Measurements from ENCODE around the gene ACTN2.

The ACTN2 gene

GRCh38 chr1:236809148-236809547 lies 122.8 kb downstream of the ACTN2 start:
- H3K4me2 ChIP-seq = no peak overlapping the region
- peaks cover 20% of the 10 kb centered on the region; the same call in 1 of the 2 replicates for H4K20me1 ChIP-seq
- H3K4me3 ChIP-seq = no peak overlapping the region
- H3K27ac ChIP-seq = no peak overlapping the region
- no peaks in the 10 kb centered on the region for H3K27me3 ChIP-seq
- H3K4me1 ChIP-seq = no peaks in the 10 kb centered on the region
- no peak for TF ChIP-seq Cebpa-rat (IDR thresholded peaks at IDR 0.05)
- no peak overlapping the region for H3K9ac ChIP-seq
- H3K9me3 ChIP-seq = no peaks in the 10 kb centered on the region
- H3K36me3 ChIP-seq = peaks cover 97% of the 10 kb centered on the region

GRCh38 chr1:236810018-236810417 lies 123.7 kb downstream of the ACTN2 start:
- Histone ChIP-seq H3K9me3 (no peaks in the 10 kb centered on the region), H3K36me3 (peaks cover 99% of the 10 kb centered on the region), H3K4me3 (no peak overlapping the region), H3K4me1 (no peaks in the 10 kb centered on the region), H3K4me2 (no peak overlapping the region), H4K20me1 (peaks cover 16% of the 10 kb centered on the region; the same call in 1 of the 2 replicates), H3K27me3 (no peaks in the 10 kb centered on the region), H3K27ac (no peak overlapping the region), H3K9ac (no peak overlapping the region)
- TF ChIP-seq Cebpa-rat (IDR thresholded peaks at IDR 0.05) = no peak

GRCh38 chr1:236812334-236813030 lies 126.2 kb downstream of the ACTN2 start:
- H3K27ac ChIP-seq = no peak overlapping the region
- no peak overlapping the region for H3K9ac ChIP-seq
- H3K36me3 ChIP-seq = peaks cover 99% of the 10 kb centered on the region
- H3K4me3 ChIP-seq = no peak overlapping the region
- H3K27me3 ChIP-seq = no peaks in the 10 kb centered on the region
- no peak overlapping the region for H3K4me2 ChIP-seq
- no peak for TF ChIP-seq Cebpa-rat (IDR thresholded peaks at IDR 0.05)
- 0 out of 2 replicates have a peak, but pooled peaks cover 6% of the 10 kb centered on the region for H4K20me1 ChIP-seq
- no peaks in the 10 kb centered on the region for H3K9me3 ChIP-seq
- H3K4me1 ChIP-seq = no peaks in the 10 kb centered on the region

Measured in BLaER1 (cell line).